ENCODE results near the gene KIAA0513.

Gene KIAA0513

GRCh38 chr16:85138073-85138824 lies 110.7 kb downstream of the KIAA0513 start:
- no peak for FAIRE-seq

- FAIRE-seq: no peak
These were observed 111.4 kb downstream of the KIAA0513 start for GRCh38 chr16:85138825-85139627.

- no peak for FAIRE-seq
These were observed 112.3 kb downstream of the KIAA0513 start for GRCh38 chr16:85139881-85140339.

- no peak for FAIRE-seq
These were observed 112.9 kb downstream of the KIAA0513 start for GRCh38 chr16:85140455-85141012.

GRCh38 chr16:85141491-85142128 lies 114.0 kb downstream of the KIAA0513 start:
- no peak for FAIRE-seq

GRCh38 chr16:85142129-85142513 lies 114.5 kb downstream of the KIAA0513 start:
- FAIRE-seq: no peak

- FAIRE-seq: no peak
These were observed 115.2 kb downstream of the KIAA0513 start for GRCh38 chr16:85142771-85143211.
